VCaP (cell line): ENCODE measurements around the gene ISG15.

Experiments
- H3K27ac ChIP-seq: fragments of 450-650 bp; 2 replicates; pipeline ENCODE4 v1.5.1; 2017
- CTCF ChIP-seq: fragments of 450-650 bp; conservative IDR thresholded peaks from 2 replicates; pipeline ENCODE4 v1.5.1; 2017; ENCODE audit warnings: mild to moderate bottlenecking, moderate library complexity

ISG15 gene

GRCh38 chr1:967466-968343 lies 45.6 kb upstream of the ISG15 start:
- TF ChIP-seq CTCF = no peak
- peak overlapping the region; percentile 89 for H3K27ac ChIP-seq

DNA sequence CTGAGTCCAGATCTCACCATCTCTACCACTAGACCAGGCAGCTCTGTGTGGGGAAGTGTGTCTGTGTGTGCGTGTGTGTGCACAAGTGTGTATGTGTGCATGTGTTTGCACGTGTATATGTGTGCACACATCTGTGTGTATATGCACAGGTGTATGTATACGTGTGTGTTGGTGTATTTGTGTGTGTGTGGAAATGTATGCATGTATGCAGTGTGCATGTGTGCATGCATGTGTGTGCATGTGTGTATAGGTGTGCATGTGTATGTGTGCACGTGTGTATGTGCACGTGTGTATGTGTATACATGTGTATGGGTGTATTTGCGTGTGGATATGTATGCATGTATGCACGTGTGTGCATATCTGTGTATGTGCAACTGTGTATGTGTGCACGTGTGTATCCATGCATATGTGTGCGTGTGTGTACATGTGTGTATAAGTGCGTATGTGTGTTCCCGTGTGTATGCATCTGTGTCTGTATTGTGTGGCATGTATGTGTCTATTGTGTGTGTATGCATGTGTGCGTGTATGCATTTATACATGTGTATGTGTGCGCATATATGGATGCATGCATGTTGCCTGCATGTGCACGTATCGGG lies 43.9 kb upstream of the ISG15 start:
- no peak for TF ChIP-seq CTCF
- no peak overlapping the region for H3K27ac ChIP-seq

DNA sequence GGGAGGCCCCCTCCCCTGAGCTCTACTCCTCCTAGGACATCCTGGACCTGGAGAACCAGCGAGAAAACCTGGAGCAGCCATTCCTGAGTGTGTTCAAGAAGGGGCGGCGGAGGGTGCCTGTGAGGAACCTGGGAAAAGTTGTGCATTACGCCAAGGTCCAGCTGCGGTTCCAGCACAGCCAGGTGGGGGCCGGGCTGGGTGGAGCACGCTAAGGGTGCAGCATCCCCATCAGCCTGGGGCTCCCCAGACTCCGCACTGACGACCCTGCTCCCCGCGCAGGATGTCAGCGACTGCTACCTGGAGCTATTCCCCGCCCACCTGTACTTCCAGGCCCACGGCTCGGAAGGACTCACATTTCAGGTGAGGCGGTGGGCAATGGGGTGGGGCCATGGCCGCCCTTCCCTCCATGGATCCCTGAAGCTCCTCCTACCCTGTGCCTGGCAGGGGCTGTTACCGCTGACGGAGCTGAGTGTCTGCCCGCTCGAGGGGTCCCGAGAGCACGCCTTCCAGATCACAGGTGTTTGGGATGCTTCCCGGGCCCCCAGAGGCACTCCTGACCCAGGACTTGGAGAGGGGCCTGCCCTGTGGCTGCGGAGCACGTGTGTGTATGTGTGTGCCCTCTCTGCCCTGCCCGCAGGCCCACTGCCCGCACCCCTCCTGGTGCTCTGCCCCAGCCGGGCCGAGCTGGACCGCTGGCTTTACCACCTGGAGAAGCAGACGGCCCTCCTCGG lies 42.9 kb upstream of the ISG15 start:
- TF ChIP-seq CTCF = no peak
- H3K27ac ChIP-seq = no peak overlapping the region

DNA sequence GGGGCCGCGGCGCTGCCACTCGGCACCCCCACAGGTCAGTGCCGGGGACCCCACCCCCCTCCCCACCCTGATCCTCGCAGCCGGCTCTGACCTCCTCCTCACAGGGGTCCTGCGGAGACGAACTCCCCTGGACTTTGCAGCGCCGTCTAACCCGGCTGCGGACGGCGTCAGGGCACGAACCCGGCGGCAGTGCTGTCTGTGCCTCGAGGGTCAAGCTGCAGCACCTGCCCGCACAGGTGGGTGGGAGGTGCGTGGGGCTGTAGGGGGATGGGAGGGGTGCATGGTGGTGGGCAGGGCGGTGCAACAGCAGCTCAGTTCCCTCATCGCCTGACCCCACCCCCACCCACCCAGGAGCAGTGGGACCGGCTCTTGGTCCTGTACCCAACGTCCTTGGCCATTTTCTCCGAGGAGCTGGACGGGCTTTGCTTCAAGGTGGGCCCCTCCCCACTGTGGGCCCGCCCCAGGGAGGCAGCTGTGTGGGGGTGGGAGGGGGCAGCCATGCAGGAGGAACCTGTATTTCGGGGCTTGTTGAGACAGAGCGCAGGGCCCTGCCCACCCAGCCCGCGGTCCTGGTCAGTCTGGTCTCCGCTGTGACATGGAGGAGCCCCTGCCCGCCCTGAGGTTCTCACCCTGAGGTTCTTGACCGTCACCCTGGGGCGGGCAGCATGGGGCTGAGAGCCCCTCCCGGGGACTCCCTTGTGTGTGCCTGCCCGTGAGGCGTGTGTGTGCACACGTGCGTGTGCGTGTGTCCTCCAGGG lies 42.1 kb upstream of the ISG15 start:
- no peak overlapping the region for H3K27ac ChIP-seq
- TF ChIP-seq CTCF = no peak

- no peak for TF ChIP-seq CTCF
- no peak overlapping the region for H3K27ac ChIP-seq
These were observed 41.4 kb upstream of the ISG15 start for GRCh38 chr1:971751-972506.

GRCh38 chr1:972726-973458 lies 40.4 kb upstream of the ISG15 start:
- TF ChIP-seq CTCF = no peak
- H3K27ac ChIP-seq = no peak overlapping the region
